Esophagus squamous epithelium (tissue), 4 donors: ENCODE measurements around the gene COMMD10.

Experiments used
- CTCF ChIP-seq, 6 experiments: fragments of 450-650 bp in 4 of 6; fragments of 200-600 bp in 2 of 6; sonication (generic) in 2 of 6; IDR thresholded peaks; one replicate each; pipeline ENCODE4 v1.5.1; 2016 to 2019; ENCODE audit warnings: antibody characterized with exemption in 6 of 6, mild to moderate bottlenecking in 4 of 6, moderate library complexity in 4 of 6
- POLR2A ChIP-seq, 4 donors: fragments of 450-650 bp; IDR thresholded peaks; one replicate each; pipeline ENCODE4 v1.6.1; 2017; ENCODE audit warnings: antibody characterized with exemption in 4 of 4, mild to moderate bottlenecking in 4 of 4, moderate library complexity in 3 of 4

- no peak for TF ChIP-seq POLR2A (IDR thresholded peaks at IDR 0.05)
- no peak for TF ChIP-seq CTCF (IDR thresholded peaks at IDR 0.05)
Measured at GRCh38 chr5:116142495-116142894, 57.7 kb downstream of the COMMD10 start.
